ENCODE measurements around the gene LDB3. TPM values are rescaled to one million over a fixed set of nuclear protein-coding genes. Genes with fewer than 3 reads are reported as not detected.

The LDB3 gene
- total RNA-seq = 24.9 TPM

GRCh38 chr10:86668297-86669165 lies at the start of gene LDB3:
Gene LDB3, plus strand, starts transcription at chr10:86668511. Its CDS starts 181 bp downstream, at chr10:86668692.

GRCh38 chr10:86654411-86655172 lies 13.7 kb upstream of the LDB3 start, which contains the start of gene OPN4:
Gene OPN4, plus strand, starts transcription at chr10:86654547. Its CDS starts 237 bp downstream, at chr10:86654784.

GRCh38 chr10:86756511-86757112 lies 88.3 kb downstream of the LDB3 start, which contains the start of gene BMPR1A:
Gene BMPR1A, plus strand, starts transcription at chr10:86756619. Its CDS starts 119,400 bp downstream, at chr10:86876019.

Other genes with a start within 250 kb of the LDB3 start
- gene WAPL, start 146.7 kb upstream of the LDB3 start, total RNA-seq = 73.8 TPM
- gene OPN4, start 14.0 kb upstream of the LDB3 start, total RNA-seq = not detected
- 76.2 TPM for gene BMPR1A, start 88.1 kb downstream of the LDB3 start, total RNA-seq

Measured in camera-type eye (tissue), 1 donor.